Myocyte (in vitro differentiated cells): ENCODE data around the gene MED9. TPM values are rescaled to one million over a fixed set of nuclear protein-coding genes. Genes with fewer than 3 reads are reported as not detected.
A peak's percentile ranks its signal among the peaks of the same experiment; 100 is the strongest.
"Not testable (repeated sequence)": the region's sequence is repeated elsewhere in the genome, so short reads cannot be mapped to it uniquely, and the experiment has no call there.

Experiments used
- DNase-seq: peaks from one replicate; pipeline ENCODE4 v3.0.0-alpha.2; 2012; ENCODE audit warnings: low read depth
- polyA plus RNA-seq: library from polyadenylated mRNA; unstranded; fragments of >200 nt; gene quantifications from one replicate; pipeline ENCODE4 v1.2.1, GENCODE V29; 2012; ENCODE audit warnings: missing spikeins
- total RNA-seq: library from RNA; depleted of rRNA; stranded (reverse); fragments of >200 nt; gene quantifications from 2 replicates; pipeline ENCODE4 v1.2.3, GENCODE V29; 2014

Gene MED9
- 17.1 and 22.4 TPM in 2 replicates for total RNA-seq
- 12.1 TPM for polyA plus RNA-seq

DNA sequence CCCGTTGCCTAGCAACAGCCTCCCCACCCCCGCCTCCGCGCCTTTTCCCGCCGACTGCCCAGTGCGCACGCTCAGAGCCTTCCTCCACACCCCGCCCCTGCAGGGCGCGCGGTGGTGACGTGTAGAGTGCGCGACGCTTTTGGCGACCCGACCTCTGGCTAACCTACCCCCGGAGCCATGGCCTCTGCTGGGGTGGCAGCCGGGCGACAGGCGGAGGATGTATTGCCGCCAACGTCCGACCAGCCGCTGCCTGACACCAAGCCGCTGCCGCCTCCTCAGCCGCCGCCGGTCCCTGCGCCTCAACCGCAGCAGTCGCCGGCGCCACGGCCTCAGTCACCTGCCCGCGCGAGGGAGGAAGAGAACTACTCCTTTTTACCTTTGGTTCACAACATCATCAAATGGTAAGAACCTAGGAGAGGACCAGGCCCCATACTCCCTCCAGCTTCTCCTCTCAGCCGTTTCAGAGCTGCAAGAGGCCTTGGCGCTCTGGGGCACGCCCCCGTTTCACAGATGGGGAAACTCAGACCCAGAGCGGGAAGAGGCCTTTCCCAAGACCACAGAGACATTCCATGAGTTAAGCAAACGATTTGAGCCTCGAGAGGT lies at the start of gene MED9:
Gene MED9 (plus strand): TSS at position 136 of the 603 bp plus-strand sequence. CDS start 42 bp downstream, at position 178.
- peak; percentile 95 for DNase-seq

- DNase-seq: no peak
Observed at GRCh38 chr17:17429222-17429621, 47.6 kb upstream of the MED9 start.

DNA sequence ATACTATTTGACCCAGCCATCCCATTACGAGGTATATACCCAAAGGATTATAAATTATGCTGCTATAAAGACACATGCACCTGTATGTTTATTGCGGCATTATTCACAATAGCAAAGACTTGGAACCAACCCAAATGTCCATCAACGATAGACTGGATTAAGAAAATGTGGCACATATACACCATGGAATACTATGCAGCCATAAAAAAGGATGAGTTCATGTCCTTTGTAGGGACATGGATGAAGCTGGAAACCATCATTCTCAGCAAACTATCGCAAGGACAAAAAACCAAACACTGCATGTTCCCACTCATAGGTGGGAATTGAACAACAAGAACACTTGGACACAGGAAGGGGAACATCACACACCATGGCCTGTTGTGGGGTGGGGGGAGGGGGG lies 45.9 kb upstream of the MED9 start:
- not testable (repeated sequence) for DNase-seq

GRCh38 chr17:17431605-17432004 lies 45.2 kb upstream of the MED9 start:
- DNase-seq: no peak

DNA sequence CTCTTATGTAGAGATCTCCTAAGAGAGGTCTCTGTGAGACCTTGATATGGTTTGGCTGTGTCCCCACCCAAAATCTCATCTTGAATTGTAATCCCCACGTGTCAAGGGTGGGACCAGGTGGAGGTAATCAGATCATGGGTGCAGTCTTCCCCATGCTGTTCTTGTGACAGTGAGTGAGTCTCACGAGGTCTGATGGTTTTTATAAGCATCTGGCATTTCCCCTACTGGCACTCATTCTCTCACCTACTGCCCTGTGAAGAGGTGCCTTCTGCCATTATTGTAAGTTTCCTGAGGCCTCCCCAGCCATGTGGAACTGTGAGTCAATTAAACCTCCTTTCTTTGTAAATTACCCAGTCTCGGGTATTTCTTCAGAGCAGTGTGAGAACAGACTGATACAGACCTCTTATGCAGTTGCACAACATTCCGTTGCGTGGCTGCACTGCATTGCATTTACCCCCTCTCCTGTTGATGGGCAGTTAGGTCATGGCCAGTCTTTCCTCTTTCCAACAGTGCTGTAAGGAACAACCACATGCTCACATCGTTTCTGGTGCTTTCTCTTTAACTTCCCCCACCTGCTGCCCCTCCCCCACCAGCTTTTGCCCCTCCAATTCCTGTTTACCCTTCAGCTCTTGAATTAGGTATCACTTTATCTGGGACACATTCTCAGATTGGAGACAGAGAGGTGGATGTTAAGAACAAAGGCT lies 43.6 kb upstream of the MED9 start:
- no peak for DNase-seq

DNA sequence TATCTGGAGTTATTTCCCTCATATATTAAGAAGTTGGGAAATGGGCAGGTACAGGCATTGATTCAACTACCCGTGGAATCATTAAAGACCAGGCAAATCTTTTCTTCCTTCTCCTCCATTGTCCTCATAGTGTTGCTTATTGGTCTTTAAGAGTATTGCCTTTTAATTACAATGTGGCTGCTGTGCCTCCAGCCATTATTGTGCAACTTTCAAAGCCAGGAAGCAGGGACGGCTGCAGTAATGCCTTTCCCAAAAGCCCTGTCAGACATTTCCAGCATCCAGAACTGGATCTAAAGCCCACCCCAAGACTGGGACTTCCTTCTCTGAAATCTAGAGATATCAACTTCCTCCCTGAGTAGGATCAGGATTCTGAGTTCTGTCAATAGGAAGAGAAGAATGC lies 42.3 kb upstream of the MED9 start:
- DNase-seq: no peak

DNA sequence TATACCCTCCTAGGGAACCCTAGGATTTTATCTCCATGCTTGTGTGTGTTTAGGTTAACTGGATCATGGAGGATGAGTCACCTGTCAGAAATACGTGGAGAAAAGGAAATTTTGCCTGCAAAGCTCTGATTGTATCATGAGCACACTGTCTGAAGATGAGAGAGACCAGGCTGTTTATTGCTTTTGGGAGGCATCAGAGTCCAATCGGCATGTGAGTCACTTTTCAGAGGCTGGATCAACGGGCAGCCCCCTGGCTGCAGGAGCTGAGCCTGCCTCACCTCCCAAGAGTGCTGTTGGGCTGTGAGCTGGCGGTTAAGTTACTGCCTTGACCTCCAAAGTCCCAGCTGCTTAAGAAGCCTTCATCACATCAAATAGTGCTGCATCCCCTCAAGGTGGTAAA lies 41.5 kb upstream of the MED9 start:
- DNase-seq: no peak

- DNase-seq: no peak
Observed at GRCh38 chr17:17437461-17437860, 39.3 kb upstream of the MED9 start.

DNA sequence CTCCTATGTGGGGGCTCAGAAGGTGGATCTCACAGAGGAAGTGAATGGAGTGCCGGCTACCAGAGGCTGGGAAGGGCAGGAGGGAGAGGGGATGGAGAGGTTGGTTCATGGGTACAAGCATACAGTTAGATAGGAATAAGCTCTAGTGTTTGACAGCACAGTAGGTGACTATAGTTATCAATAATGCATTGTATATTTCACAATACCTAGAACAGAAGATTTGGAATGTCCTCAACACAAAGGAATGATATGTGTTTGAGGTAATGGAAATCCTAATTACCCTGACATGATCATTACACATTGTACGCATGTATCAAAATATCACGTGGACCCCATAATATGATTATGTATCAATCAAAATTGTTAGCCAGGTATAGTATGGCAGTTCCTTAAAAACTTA lies 38.9 kb upstream of the MED9 start:
- no peak for DNase-seq

DNA sequence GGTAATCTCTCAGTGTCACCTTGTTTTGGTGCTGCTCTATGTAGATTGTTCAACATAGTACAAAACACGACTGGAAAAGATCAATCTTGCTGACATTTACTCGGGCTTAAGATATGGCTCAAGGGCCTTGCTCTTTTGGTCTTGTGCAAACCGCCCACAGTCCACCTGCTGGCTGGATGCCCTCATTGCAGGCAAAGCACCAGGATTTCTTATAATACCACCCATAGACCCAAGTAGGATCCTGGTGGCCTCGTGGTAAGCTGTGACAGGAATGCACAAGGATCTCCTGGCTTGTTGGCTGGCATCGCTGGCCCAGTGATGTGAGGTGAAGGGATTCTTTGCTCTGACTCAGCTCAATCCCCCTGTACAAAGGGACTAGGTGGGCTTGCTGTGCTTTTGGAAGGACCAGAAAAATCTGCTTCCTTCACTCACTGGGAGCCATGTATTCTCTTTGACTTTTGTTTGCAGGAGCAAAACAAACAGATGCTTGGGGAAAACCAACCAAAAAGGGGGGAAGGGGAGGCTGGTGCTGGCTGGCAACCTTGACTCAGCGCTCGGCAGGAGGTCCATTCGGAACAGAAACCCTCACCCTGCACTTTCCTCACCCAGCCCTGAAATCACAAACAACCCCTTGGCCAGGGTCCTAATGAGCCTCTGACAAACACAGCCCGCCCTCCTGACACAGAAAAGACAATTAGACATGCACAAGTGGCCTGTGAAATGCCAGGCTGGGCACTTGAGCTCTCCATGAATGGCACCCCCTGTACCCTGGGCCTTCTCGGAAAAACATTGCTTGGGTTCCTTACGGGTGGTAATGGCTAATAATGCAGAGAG lies 36.6 kb upstream of the MED9 start:
- DNase-seq: peak; percentile 45

GRCh38 chr17:17440938-17441675 lies 35.7 kb upstream of the MED9 start:
- DNase-seq: no peak

DNA sequence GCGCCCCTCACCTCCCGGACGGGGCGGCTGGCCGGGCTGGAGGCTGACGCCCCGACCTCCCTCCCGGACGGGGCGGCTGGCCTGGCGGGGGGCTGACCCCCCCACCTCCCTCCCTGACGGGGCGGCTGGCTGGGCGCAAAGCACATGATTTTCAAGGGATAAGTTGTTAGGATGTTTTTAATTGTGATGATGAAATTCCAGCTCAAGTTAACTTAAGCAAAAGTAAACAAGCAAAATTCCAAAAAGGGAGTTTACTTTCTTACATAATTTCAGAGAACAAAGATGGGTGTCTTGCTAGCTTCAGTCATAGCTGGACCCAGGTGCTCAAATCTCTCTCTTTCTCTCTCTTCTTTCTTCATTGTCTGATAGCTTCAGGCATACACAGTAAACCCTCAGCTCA lies 33.6 kb upstream of the MED9 start:
- DNase-seq: no peak

DNA sequence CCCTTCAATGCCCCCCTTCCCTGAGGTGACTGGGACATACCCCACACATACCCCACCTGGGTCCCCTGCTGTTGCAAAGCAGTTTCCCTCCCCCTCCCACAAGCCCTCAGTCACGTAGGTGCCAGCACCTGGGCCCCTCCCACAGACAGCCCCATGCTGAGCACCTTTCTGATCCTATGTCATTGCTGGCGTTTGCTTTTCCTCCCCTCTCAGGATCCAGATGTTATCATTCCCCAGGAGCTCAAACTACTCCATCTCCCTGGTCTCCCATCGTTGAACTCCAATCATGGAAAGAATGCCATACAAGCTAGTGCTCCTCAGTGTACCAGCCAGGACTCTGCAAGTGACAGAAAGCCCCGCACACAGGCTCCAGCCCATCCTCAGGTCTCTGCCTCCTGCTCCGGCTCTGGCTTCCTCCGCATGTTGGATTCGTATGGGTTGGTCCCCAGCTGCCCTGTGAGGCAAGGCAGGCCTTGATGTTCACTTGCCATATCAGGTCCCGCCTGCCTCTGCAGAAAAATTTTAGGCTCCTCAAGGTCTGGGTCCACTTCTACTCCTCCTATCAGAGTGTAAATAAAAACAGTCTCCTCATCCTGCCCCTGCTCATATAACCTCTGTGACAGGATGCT lies 31.4 kb upstream of the MED9 start:
- no peak for DNase-seq

- DNase-seq: peak; percentile 95
Observed at GRCh38 chr17:17445925-17446665, 30.7 kb upstream of the MED9 start.

GRCh38 chr17:17446666-17447155 lies 30.1 kb upstream of the MED9 start:
- peak; percentile 39 for DNase-seq

- DNase-seq: no peak
Observed at GRCh38 chr17:17447264-17447663, 29.5 kb upstream of the MED9 start.

- DNase-seq: no peak
Observed at GRCh38 chr17:17448076-17448475, 28.7 kb upstream of the MED9 start.

DNA sequence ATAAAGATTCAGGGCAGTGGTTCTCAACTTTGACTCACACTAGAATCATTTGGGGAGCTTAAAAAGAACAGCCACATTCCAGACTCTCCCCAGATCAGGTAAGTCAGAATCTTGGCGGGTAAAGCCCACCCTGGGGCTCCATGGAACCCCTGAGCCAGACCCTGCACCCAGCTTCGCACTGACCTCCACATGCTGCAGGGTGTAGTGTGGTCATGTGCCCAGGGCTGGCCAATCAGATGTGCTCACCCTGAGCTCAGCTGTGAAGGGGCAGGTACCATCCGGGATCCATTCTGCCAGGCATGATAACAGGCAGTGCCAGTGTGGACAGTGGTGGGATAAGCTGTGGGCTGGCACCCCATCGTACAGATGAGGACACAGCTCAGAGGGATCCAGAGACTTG lies 28.1 kb upstream of the MED9 start:
- DNase-seq: no peak

GRCh38 chr17:17453088-17453487 lies 23.7 kb upstream of the MED9 start:
- no peak for DNase-seq

- no peak for DNase-seq
Observed at GRCh38 chr17:17454276-17454675, 22.5 kb upstream of the MED9 start.
